Ramos (cell line): Measurements from ENCODE around the gene PPP2R5C.

ENCODE experiments used
- in situ Hi-C: fragments of 300-500 bp; cut with MboI; formaldehyde crosslinking; loops from one replicate; pipeline ENCODE4 v1.14.3; 2022; ENCODE audit warnings: low sequenced_read_pairs; ENCODE audit not compliant: unreplicated experiment

The PPP2R5C gene

DNA sequence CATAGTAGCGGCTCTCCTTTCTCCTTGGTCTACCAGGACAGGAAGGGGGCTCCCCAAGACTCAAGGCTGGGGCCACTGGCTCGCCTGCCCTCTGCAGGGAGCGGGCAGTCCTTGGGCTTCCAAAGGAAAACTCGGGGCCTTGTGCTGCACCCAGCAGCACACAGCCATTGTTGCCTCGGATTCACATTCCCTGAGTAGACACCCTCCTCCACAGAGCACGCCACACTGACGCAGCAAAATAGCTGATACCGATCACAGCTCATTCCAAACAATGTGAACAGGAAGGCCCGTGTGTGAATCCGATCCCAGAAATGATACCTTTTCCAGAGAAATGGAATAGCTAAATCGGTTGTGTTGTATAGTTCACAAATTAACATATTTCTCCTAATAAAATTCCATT lies 137.8 kb downstream of the PPP2R5C start:
- in situ Hi-C loops: no loop called here

DNA sequence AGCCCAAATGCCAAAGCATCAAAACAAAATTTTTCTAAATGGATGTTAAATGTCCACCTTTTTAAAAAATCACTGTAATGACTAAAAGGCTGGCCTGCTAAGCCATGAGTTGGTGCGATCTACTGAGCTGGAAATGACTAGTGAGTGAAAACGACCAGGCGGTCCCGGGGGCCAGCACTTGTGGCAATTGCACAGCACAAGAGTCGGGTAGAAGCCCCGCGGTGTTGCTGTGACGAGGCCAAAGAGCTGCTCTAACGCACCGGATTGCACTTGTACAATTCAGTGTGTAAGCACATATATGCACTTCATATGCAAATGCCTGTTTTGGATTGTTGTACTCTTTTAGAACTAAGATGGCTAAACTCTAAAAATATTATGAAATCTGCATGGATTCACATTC lies 138.7 kb downstream of the PPP2R5C start:
- in situ Hi-C loops: no loop called here

GRCh38 chr14:101903111-101903561 lies 141.6 kb downstream of the PPP2R5C start:
- in situ Hi-C loops: no loop called here

DNA sequence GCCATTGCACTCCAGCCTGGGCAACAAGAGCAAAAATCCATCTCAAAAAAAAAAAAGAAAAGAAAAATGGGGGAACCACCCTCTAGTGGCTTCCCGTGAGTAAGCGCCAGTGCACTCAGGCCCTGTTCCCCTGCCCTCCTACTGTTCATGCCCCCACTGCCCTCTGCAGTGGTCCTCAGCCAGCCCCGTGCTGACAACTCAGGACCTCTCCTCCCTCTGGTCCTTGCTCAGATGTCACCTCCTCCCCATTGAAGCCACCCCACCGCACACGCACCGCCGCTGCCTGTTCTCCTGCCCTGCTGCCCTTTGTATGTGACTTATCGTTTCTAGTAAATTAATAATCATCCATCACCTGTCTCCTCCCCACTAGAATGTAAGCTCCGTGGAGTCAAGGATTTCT lies 144.1 kb downstream of the PPP2R5C start:
- in situ Hi-C loops: no loop called here

GRCh38 chr14:101906645-101907044 lies 145.1 kb downstream of the PPP2R5C start:
- in situ Hi-C loops: no loop called here

DNA sequence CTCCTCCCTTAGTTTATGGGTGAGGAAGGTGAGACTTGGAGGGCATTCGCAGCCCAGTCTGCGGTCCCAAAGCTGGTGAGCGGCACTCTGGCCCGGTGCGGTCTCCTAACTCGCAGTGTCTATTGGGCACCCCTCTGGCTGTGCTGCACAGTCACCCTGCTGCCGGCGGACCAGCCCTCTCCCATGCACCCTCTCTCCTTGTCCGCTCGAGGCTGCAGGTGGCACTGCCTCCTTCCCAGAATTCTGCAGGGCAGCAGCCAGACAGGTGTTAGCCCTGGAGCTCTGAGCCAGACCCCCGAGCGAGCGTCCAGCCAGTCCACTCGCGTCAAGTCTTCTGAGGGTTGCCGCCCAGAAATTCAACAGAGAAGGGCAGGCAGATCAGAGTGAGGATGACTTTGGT lies 146.1 kb downstream of the PPP2R5C start:
- in situ Hi-C loops: no loop called here

- in situ Hi-C loops: no loop called here
Measured at GRCh38 chr14:101908795-101909194, 147.3 kb downstream of the PPP2R5C start.

DNA sequence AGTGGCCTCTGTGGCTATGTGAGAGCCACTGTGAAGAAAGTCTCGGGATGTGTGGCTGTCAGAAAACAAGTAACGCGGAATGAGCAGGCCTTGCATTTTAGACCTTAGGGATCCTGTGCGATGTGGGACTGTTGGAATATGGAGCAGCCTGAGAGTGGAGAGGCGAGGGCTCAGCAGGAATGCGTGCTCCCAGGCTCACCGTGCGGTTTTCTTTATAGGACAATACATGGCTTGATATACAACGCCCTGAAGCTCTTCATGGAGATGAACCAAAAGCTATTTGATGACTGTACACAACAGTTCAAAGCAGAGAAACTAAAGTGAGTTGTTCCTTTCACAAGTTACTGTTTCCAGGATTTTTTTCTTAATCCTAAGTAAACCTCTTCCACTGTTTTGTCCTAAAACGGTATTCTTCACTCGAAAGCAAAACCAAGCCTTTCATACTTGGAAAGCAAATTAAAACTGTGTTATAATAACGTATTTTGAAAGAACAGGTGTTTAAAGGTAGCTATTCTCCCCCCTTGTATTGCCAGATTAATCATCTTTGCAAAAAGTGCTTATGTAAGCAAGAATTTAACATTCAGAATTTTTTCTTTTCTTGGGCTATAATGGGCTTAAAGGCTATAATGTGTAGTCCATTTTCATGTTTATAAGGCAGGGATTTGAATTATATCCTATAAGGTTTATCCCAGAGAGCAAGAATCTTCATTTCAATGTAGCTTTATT lies 148.0 kb downstream of the PPP2R5C start:
- in situ Hi-C loops: no loop called here

DNA sequence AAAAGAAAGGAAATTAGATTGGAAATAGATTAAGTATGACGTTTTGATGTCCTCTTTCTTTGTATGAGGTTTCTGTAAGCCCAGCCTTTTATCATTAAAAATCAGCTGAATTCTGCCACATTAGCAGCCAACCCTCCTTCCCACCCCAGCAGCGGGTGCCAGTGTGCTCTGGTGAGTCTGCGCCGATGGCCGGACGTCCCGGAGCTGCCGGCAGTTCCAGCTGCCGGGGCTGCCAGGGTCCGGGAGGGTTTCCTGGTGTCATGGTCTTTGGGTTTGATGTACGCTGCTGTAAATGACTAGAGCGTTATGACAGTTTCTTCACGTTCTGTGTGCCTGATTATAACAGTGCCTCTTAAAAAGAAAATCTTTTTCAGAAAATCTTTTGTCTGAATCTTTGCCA lies 151.3 kb downstream of the PPP2R5C start:
- in situ Hi-C loops: no loop called here

GRCh38 chr14:101914083-101914482 lies 152.6 kb downstream of the PPP2R5C start:
- in situ Hi-C loops: no loop called here

GRCh38 chr14:101915871-101916815 lies 154.6 kb downstream of the PPP2R5C start:
- in situ Hi-C loops: no loop called here

GRCh38 chr14:101916816-101917412 lies 155.4 kb downstream of the PPP2R5C start:
- in situ Hi-C loops: no loop called here

DNA sequence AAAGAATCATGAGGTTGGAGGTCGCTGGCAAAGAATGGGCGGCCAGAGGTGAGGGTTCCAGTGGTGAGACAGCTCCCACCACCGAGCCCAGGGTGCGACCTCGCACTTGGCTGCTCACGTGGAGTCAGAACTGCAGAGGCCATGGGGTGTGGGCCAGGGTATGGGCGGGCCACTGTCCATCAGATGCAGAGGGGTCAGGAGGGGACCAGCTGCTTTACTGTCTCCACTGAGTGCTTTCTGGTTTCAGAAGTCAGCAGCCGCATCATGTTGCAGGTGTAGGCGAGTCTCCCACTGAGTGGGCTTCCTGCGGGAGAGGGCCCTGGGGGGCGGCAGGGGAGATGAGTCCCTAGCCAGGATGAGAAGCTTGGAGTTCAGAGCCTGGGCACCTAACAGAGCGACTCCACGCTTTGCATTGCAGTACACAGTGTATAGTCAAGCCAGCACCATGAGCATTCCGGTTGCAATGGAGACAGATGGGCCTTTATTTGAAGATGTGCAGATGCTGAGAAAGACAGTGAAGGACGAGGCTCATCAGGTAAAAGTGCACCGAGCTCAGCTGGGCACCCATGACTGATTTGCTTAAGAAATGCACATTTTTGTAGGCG lies 156.0 kb downstream of the PPP2R5C start:
- in situ Hi-C loops: no loop called here

- in situ Hi-C loops: no loop called here
Measured at GRCh38 chr14:101918065-101918989, 156.8 kb downstream of the PPP2R5C start.

- in situ Hi-C loops: no loop called here
Measured at GRCh38 chr14:101920271-101920670, 158.8 kb downstream of the PPP2R5C start.

GRCh38 chr14:101922866-101923265 lies 161.4 kb downstream of the PPP2R5C start:
- in situ Hi-C loops: no loop called here

GRCh38 chr14:101925152-101925551 lies 163.6 kb downstream of the PPP2R5C start:
- in situ Hi-C loops: no loop called here

GRCh38 chr14:101926085-101926484 lies 164.6 kb downstream of the PPP2R5C start:
- in situ Hi-C loops: no loop called here

DNA sequence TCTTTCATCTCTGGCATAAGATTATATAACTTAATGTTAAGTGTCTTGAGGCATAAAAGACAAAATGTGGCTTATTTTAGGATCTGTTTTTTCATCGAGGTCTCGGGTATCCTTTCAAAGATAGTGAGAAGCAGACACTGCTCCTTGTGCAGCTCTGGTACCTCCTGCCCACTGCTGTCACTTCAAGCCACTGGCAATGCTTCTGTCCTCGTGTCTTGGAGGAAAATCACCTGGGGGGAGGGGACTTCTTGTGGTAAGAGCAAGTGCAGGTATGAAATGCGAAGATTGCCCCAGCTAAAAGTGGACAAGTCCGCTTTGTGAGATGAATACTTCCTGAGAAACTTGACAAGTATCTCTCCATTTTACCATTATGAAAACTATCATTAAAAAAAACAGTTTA lies 165.1 kb downstream of the PPP2R5C start:
- in situ Hi-C loops: no loop called here
